Keratinocyte (primary cell): Measurements from ENCODE around the gene DYNC1I1. TPM values are rescaled to one million over a fixed set of nuclear protein-coding genes. Genes with fewer than 3 reads are reported as not detected.

ENCODE experiments used
- DNase-seq: peaks from one replicate; pipeline ENCODE4 v3.0.0-alpha.2; 2011; ENCODE audit warnings: low read depth, missing footprints, low spot score
- FAIRE-seq: peaks from 2 replicates; lab custom pipeline; 2011; peaks lifted over from hg19 to GRCh38; lab: Jason Lieb, UNC
- H2AFZ ChIP-seq: 2 replicates; pipeline ENCODE4 v1.6.0; 2012; ENCODE audit warnings: low read length, control low read depth, inconsistent platforms; ENCODE audit not compliant: control insufficient read depth
- H3K27ac ChIP-seq: 2 replicates; pipeline ENCODE4 v1.5.1; 2011; ENCODE audit warnings: low read length; ENCODE audit not compliant: control insufficient read depth, insufficient read depth
- H3K27me3 ChIP-seq: 3 replicates; pipeline ENCODE4 v1.6.0; 2011; ENCODE audit warnings: low read length; ENCODE audit not compliant: control insufficient read depth, insufficient read depth; ENCODE audit errors: extremely low read depth
- H3K36me3 ChIP-seq, 2 experiments: 2 replicates in 1 of 2; 3 replicates in 1 of 2; pipeline ENCODE4 v1.5.1; 2011; ENCODE audit warnings: low read length in 2 of 2, mild to moderate bottlenecking in 1 of 2; ENCODE audit not compliant: control insufficient read depth in 2 of 2, insufficient read depth in 2 of 2; ENCODE audit errors: extremely low read depth in 1 of 2
- H3K4me1 ChIP-seq: 3 replicates; pipeline ENCODE4 v1.5.1; 2011; ENCODE audit warnings: low read length; ENCODE audit not compliant: control insufficient read depth, insufficient read depth; ENCODE audit errors: extremely low read depth
- H3K4me2 ChIP-seq: 3 replicates; pipeline ENCODE4 v1.6.0; 2011; ENCODE audit warnings: low read depth, low read length; ENCODE audit not compliant: control insufficient read depth, insufficient read depth; ENCODE audit errors: extremely low read depth
- H3K4me3 ChIP-seq, 3 experiments: fragments of 200-600 bp in 1 of 3; sonication (generic) in 1 of 3; 2 replicates in 2 of 3; 3 replicates in 1 of 3; pipeline ENCODE4 v1.5.1; 2011 to 2016; ENCODE audit warnings: low read length in 3 of 3, mild to moderate bottlenecking in 3 of 3, control low read depth in 2 of 3, inconsistent platforms in 1 of 3, low read depth in 1 of 3, mixed read lengths in 1 of 3, mixed run types in 1 of 3, moderate library complexity in 1 of 3; ENCODE audit not compliant: control insufficient read depth in 2 of 3, insufficient read depth in 2 of 3; ENCODE audit errors: extremely low read depth in 1 of 3
- H3K79me2 ChIP-seq: 2 replicates; pipeline ENCODE4 v1.6.0; 2012; ENCODE audit warnings: low read length; ENCODE audit not compliant: control insufficient read depth, insufficient read depth
- H3K9ac ChIP-seq: 3 replicates; pipeline ENCODE4 v1.6.0; 2011; ENCODE audit warnings: low read length; ENCODE audit not compliant: control insufficient read depth, insufficient read depth; ENCODE audit errors: extremely low read depth
- H3K9me1 ChIP-seq: 3 replicates; pipeline ENCODE4 v1.6.0; 2011; ENCODE audit warnings: low read length; ENCODE audit not compliant: control insufficient read depth, insufficient read depth; ENCODE audit errors: extremely low read depth
- H3K9me3 ChIP-seq: 2 replicates; pipeline ENCODE4 v1.5.1; 2012; ENCODE audit warnings: low read depth, low read length; ENCODE audit not compliant: control insufficient read depth
- H4K20me1 ChIP-seq: 3 replicates; pipeline ENCODE4 v1.6.0; 2011; ENCODE audit warnings: low read length; ENCODE audit not compliant: control insufficient read depth, insufficient read depth; ENCODE audit errors: extremely low read depth
- EZH2 ChIP-seq: IDR thresholded peaks from one replicate; pipeline ENCODE4 v1.6.1; 2012; ENCODE audit warnings: inconsistent platforms, mild to moderate bottlenecking, low read length, moderate library complexity
- dilution Hi-C: fragments of 300-500 bp; cut with MboI; formaldehyde crosslinking; loops from one replicate; pipeline ENCODE4 v1.7.0; 2020; ENCODE audit warnings: low sequenced_read_pairs; ENCODE audit not compliant: extremely low pct_ligation_motif_present
- polyA plus RNA-seq, 5 experiments: library from polyadenylated mRNA; depleted of rRNA in 3 of 5; stranded (reverse) in 3 of 5; stranded (forward) in 1 of 5; unstranded in 1 of 5; fragments of >200 nt; gene quantifications; 1 replicate in 1 of 5; 2 replicates in 3 of 5; 3 replicates in 1 of 5; pipeline versions ENCODE4 v1.2.1 to v1.2.3, GENCODE V29; 2011 to 2012; ENCODE audit warnings: missing spikeins in 2 of 5, low read depth in 1 of 5, low replicate concordance in 1 of 5
- TF ChIP-seq, protein P1 (sequence below), 3 experiments: IDR thresholded peaks in 1 of 3; conservative IDR thresholded peaks in 1 of 3; optimal IDR thresholded peaks in 1 of 3; 2 replicates in 2 of 3; 3 replicates in 1 of 3; pipeline versions ENCODE3 to v1.5.1; 2011; ENCODE audit warnings: low read length in 3 of 3, mild to moderate bottlenecking in 3 of 3, moderate library complexity in 2 of 3, control low read depth in 1 of 3, inconsistent platforms in 1 of 3; ENCODE audit not compliant: insufficient read depth in 2 of 3; ENCODE audit errors: extremely low read depth in 1 of 3

The DYNC1I1 gene
- polyA plus RNA-seq, 1 donor (not counting 4 experiments of a cell fraction or from before 2014, with no cell fraction given): 0.10 TPM

DNA sequence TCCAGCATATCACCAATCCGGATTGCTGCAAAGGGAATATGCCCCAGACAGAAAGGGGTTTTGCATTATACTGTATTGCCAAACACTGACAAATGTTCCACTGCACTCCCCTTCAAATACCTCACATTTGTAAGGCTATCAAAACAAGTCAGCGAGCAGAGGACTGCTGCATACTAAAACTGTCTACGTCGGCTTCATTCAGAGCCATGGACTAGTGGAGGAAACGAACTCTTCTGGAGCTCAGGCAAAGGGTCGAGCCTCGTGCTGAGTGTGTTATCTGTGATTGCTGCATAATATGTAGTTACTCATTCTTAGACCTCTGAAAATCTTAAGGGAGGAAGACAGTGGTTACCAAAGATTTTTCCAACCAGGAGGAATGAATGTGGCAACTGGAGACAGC lies 200.2 kb downstream of the DYNC1I1 start:
- H3K4me3 ChIP-seq: no peak overlapping the region
- H3K9ac ChIP-seq: no peak overlapping the region
- dilution Hi-C loops: no loop called here
- TF ChIP-seq, protein P1, sequence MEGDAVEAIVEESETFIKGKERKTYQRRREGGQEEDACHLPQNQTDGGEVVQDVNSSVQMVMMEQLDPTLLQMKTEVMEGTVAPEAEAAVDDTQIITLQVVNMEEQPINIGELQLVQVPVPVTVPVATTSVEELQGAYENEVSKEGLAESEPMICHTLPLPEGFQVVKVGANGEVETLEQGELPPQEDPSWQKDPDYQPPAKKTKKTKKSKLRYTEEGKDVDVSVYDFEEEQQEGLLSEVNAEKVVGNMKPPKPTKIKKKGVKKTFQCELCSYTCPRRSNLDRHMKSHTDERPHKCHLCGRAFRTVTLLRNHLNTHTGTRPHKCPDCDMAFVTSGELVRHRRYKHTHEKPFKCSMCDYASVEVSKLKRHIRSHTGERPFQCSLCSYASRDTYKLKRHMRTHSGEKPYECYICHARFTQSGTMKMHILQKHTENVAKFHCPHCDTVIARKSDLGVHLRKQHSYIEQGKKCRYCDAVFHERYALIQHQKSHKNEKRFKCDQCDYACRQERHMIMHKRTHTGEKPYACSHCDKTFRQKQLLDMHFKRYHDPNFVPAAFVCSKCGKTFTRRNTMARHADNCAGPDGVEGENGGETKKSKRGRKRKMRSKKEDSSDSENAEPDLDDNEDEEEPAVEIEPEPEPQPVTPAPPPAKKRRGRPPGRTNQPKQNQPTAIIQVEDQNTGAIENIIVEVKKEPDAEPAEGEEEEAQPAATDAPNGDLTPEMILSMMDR (optimal IDR thresholded peaks at IDR 0.05 in 1 of 3, IDR thresholded peaks at IDR 0.05 in 1 of 3, conservative IDR thresholded peaks at IDR 0.05 in 1 of 3; ENCODE audit: extremely low read depth in 1 of 3, insufficient read depth in 2 of 3, low read length in 3 of 3): no peak
- no peak for TF ChIP-seq EZH2
- no peaks in the 10 kb centered on the region for H3K9me1 ChIP-seq
- no peaks in the 10 kb centered on the region for H3K4me1 ChIP-seq
- no peak overlapping the region for H2AFZ ChIP-seq
- no peaks in the 10 kb centered on the region for H3K36me3 ChIP-seq
- H4K20me1 ChIP-seq: no peaks in the 10 kb centered on the region
- DNase-seq: no peak
- FAIRE-seq: no peak
- H3K4me2 ChIP-seq: no peak overlapping the region
- no peaks in the 10 kb centered on the region for H3K9me3 ChIP-seq
- H3K79me2 ChIP-seq: no peaks in the 10 kb centered on the region
- no peak overlapping the region for H3K27ac ChIP-seq
- no peaks in the 10 kb centered on the region for H3K27me3 ChIP-seq

DNA sequence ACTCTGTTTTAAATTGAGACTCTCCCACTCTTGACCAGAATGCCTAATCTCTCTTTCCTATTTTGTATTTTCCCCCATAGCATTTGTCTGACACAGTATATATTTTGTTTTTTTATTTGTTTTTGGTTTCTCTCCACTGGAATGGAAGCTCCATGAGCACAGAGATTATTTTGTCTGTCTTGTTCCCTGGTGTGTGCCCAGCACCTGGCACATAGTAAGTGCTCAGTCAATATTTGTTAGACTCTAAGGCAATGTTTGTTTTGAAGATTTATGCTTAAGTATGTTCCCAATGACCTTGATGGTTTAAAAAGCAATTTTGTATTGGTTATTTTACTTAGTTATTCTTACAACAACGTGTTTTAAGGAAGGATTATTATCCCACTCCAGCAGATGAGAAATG lies 201.8 kb downstream of the DYNC1I1 start:
- FAIRE-seq (no peak), DNase-seq (no peak)
- Histone ChIP-seq H2AFZ (no peak overlapping the region), H3K4me3 (no peak overlapping the region), H3K27me3 (no peaks in the 10 kb centered on the region), H3K4me1 (no peaks in the 10 kb centered on the region), H3K9me3 (no peaks in the 10 kb centered on the region), H3K27ac (no peak overlapping the region), H3K9me1 (no peaks in the 10 kb centered on the region), H3K36me3 (no peaks in the 10 kb centered on the region), H3K4me2 (no peak overlapping the region), H3K79me2 (no peaks in the 10 kb centered on the region), H3K9ac (no peak overlapping the region), H4K20me1 (no peaks in the 10 kb centered on the region)
- dilution Hi-C loops: no loop called here
- TF ChIP-seq EZH2: no peak
- TF ChIP-seq, protein P1 (optimal IDR thresholded peaks at IDR 0.05 in 1 of 3, IDR thresholded peaks at IDR 0.05 in 1 of 3, conservative IDR thresholded peaks at IDR 0.05 in 1 of 3; ENCODE audit: extremely low read depth in 1 of 3, insufficient read depth in 2 of 3, low read length in 3 of 3): no peak
